Measurements from ENCODE around the gene XRCC1. TPM values are rescaled to one million over a fixed set of nuclear protein-coding genes. Genes with fewer than 3 reads are reported as not detected.

The XRCC1 gene
- total and polyA plus RNA-seq, 10 of the 15 experiments (the other 5 are each of a cell fraction or from before 2014, with no cell fraction given) = 2.0 to 51.1 (median 33.7) TPM

- no peak for TF ChIP-seq CUX1 (IDR thresholded peaks at IDR 0.05; ENCODE audit: insufficient replicate concordance, low read depth, low read length)
- no peak for TF ChIP-seq ELK1 (IDR thresholded peaks at IDR 0.05; ENCODE audit: low read depth, low read length)
- no peak for TF ChIP-seq ZNF592 (IDR thresholded peaks at IDR 0.05)
- no peak for TF ChIP-seq PRDM15 (CRISPR knock-in tag; IDR thresholded peaks at IDR 0.05)
- no peak for TF ChIP-seq ETV6 (conservative IDR thresholded peaks at IDR 0.05 in 1 of 2, IDR thresholded peaks at IDR 0.05 in 1 of 2; ENCODE audit: borderline replicate concordance in 1 of 2, low read depth in 1 of 2)
- TF ChIP-seq SMAD1 (IDR thresholded peaks at IDR 0.05; ENCODE audit: low read depth, partially characterized antibody) = no peak
- no peak for TF ChIP-seq BCL11A (IDR thresholded peaks at IDR 0.05; ENCODE audit: low read depth, low read length)
Measured at GRCh38 chr19:43501661-43502418, 73.5 kb downstream of the XRCC1 start (continued).

All from GM12878 (cell line).